HFFc6 (cell line): ENCODE results near the gene DNTT. TPM values are rescaled to one million over a fixed set of nuclear protein-coding genes. Genes with fewer than 3 reads are reported as not detected.

Experiments used
- DNase-seq: peaks from one replicate; pipeline ENCODE4 v3.0.0-alpha.2; 2018
- H3K27ac Mint-ChIP-seq: 2 replicates; pipeline ENCODE4 v1.8.0; 2020; ENCODE audit warnings: mild to moderate bottlenecking, mixed read lengths
- H3K27me3 Mint-ChIP-seq: 2 replicates; pipeline ENCODE4 v1.8.0; 2021; ENCODE audit warnings: mild to moderate bottlenecking, moderate library complexity, mixed read lengths; ENCODE audit not compliant: insufficient read depth
- H3K36me3 Mint-ChIP-seq: 2 replicates; pipeline ENCODE4 v1.8.0; 2021; ENCODE audit warnings: low read depth, mixed read lengths
- H3K4me1 Mint-ChIP-seq: 2 replicates; pipeline ENCODE4 v1.8.0; 2020; ENCODE audit warnings: low read depth, mixed read lengths
- H3K4me3 Mint-ChIP-seq: 2 replicates; pipeline ENCODE4 v1.8.0; 2020; ENCODE audit warnings: mild to moderate bottlenecking, moderate library complexity, mixed read lengths
- H3K9me3 Mint-ChIP-seq: 2 replicates; pipeline ENCODE4 v1.8.0; 2020; ENCODE audit warnings: mild to moderate bottlenecking, mixed read lengths
- total RNA-seq, 6 experiments: library from RNA; stranded (reverse); fragmentation: NEBNext Ultra II Directional; extraction: Animal tissue kit (Norgen Biotek cat#: 25700); gene quantifications; 2 replicates in 1 of 6; 3 replicates in 5 of 6; pipeline ENCODE4 v1.2.3, GENCODE V29; 2021
- TF ChIP-seq, protein P1 (sequence below): fragments of 200-600 bp; sonication (generic); IDR thresholded peaks from 2 replicates; pipeline ENCODE4 v1.5.0; 2021; ENCODE audit warnings: antibody characterized with exemption, mild to moderate bottlenecking

Gene DNTT
- total RNA-seq, 6 experiments from 2014 or later, result not detected

DNA sequence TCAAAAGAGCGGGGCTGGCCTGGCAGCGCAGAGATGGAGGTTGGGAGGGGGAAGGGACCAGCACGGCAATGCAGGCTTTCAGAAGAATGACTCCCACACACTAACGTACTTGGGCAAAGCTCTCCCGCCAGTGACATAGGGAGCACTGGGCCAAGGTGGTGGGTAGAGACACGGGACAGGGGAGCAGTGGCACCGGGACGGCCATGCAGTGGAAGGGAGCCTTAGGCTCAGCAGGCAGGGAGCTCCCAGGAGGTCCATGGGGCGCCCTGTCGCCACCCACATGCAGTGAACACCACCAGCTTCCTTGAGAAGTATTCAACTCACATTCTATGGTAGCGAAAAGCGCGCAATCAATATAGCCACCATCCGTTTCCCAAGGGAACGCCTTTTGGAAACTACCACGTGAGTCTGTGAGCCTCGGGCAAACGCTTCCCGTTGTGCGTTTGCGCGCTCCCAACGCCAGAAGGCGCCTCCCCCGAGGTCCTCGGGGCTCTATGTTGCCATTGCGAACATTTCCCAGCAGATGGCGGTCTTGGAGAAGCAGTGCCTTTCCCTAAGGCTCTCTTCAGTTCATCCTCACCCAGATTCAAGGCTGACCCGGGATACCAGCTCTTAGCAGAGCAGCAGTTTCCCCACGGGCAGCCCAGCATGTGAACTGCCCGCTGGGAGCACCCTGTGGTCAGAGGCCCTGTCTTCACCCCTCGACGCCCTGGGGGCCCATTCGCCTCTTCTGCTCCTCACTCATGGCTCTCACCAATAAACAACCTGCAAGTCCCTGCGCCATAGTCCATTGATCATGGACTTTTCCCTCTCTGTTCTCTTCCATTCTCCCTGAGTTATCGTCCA lies 71.0 kb downstream of the DNTT start:
- H3K27ac Mint-ChIP-seq, result no peak overlapping the region
- peak; percentile 85 for DNase-seq
- H3K36me3 Mint-ChIP-seq, result no peaks in the 10 kb centered on the region
- no peaks in the 10 kb centered on the region for H3K9me3 Mint-ChIP-seq
- peaks cover 6% of the 10 kb centered on the region for H3K27me3 Mint-ChIP-seq
- H3K4me3 Mint-ChIP-seq, result peak overlapping the region; percentile 83
- peaks cover 29% of the 10 kb centered on the region for H3K4me1 Mint-ChIP-seq
- TF ChIP-seq, protein P1, sequence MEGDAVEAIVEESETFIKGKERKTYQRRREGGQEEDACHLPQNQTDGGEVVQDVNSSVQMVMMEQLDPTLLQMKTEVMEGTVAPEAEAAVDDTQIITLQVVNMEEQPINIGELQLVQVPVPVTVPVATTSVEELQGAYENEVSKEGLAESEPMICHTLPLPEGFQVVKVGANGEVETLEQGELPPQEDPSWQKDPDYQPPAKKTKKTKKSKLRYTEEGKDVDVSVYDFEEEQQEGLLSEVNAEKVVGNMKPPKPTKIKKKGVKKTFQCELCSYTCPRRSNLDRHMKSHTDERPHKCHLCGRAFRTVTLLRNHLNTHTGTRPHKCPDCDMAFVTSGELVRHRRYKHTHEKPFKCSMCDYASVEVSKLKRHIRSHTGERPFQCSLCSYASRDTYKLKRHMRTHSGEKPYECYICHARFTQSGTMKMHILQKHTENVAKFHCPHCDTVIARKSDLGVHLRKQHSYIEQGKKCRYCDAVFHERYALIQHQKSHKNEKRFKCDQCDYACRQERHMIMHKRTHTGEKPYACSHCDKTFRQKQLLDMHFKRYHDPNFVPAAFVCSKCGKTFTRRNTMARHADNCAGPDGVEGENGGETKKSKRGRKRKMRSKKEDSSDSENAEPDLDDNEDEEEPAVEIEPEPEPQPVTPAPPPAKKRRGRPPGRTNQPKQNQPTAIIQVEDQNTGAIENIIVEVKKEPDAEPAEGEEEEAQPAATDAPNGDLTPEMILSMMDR, result peak; percentile 96

DNA sequence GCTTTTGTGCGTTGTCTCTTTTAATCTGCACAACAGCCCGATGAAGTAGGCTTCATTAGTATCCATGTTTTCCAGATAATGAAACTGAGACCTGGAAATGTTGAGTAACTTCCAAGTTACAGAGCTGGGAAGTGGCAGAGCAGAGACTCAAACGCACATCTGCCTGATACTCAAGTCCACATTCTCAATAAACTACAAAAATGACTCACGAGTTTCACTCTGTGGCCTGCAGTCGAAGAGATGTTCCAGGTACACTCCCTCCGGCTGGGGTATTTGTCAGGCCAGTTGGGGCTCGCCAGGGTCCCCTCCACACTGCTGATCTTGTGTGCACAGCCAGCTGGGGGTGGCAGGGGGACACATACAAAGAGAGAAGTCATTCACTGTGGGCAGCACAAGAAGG lies 72.2 kb downstream of the DNTT start:
- Mint-ChIP-seq H3K27me3 (peaks cover 6% of the 10 kb centered on the region), H3K4me1 (peaks cover 36% of the 10 kb centered on the region), H3K27ac (no peak overlapping the region), H3K36me3 (no peaks in the 10 kb centered on the region), H3K9me3 (no peaks in the 10 kb centered on the region), H3K4me3 (no peak overlapping the region)
- TF ChIP-seq, protein P1, result no peak
- no peak for DNase-seq

DNA sequence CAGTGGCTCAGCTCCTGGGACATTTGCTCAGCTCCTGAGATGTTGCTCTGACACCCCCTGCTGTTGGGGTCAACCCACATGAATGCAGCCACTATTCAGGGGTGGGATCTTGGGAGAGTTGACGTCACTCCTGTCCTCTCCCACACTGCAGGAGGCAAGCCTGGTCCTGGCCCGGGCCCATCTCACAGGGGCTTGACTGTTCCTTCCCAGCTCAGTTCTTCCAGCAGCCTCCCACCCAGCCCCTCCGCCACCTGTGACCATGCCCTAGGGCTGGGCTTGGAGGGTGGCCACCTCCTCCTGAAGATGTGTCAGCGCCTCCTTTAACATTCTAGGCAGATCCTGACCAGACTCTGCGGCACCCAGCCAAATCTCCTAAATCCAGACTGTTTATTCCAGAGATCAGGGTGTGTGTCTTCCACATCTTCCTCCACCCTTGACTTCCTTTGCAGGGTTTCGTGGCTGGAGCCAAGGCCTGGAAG lies 73.6 kb downstream of the DNTT start:
- Mint-ChIP-seq H3K4me1 (peaks cover 39% of the 10 kb centered on the region), H3K9me3 (no peaks in the 10 kb centered on the region), H3K36me3 (no peaks in the 10 kb centered on the region), H3K27me3 (peaks cover 4% of the 10 kb centered on the region), H3K4me3 (no peak overlapping the region), H3K27ac (no peak overlapping the region)
- peak; percentile 13 for DNase-seq
- TF ChIP-seq, protein P1, result peak; percentile 21; the same call in 1 of the 2 replicates

DNA sequence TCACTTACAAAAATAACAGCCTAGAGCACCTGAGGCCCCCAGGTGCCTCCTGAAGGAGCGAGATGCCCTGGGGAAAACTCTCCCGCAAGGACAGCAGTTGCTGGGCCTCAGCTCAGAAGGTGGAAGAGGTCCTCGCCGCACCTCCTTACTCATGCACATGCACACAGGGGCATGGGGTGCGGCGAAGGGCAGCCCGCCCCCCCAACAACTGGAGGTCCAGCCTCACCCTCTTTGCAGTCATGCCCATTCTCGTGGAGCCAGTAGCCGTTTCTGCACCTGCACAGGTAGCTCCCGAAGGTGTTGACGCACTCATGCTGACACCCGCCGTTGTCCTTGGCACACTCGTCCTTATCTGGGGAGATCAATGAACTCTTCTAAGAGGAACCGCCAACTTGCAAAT lies 74.5 kb downstream of the DNTT start:
- H3K27me3 Mint-ChIP-seq, result peaks cover 4% of the 10 kb centered on the region

DNA sequence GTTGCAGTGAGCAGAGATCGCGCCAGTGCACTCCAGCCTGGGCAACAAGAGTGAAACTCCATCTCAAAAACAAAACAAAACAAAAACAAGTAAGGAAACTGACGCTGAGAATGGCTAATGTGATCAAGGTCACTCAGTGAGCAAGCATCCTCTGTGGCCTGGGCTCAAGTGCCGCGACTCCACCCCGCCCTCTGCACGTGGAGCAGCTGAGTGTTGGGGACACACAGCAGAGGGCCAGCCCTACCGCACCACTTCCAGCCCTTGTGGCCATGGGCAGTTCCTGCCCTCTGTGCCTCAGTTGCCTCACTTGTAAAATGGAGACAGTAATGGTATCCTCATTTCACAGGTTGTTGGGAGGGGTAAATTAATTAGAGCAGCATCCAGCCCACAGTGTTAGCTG lies 75.5 kb downstream of the DNTT start:
- Mint-ChIP-seq H3K27me3 (no peaks in the 10 kb centered on the region; the same call in none of the 2 replicates), H3K4me3 (no peak overlapping the region), H3K4me1 (peaks cover 32% of the 10 kb centered on the region), H3K9me3 (no peaks in the 10 kb centered on the region), H3K27ac (no peak overlapping the region), H3K36me3 (no peaks in the 10 kb centered on the region)
- TF ChIP-seq, protein P1, result no peak
- DNase-seq, result no peak

More for the DNA sequence above, 74.5 kb downstream of the DNTT start:
- TF ChIP-seq, protein P1, result no peak
- Mint-ChIP-seq H3K36me3 (no peaks in the 10 kb centered on the region), H3K27ac (no peak overlapping the region), H3K9me3 (no peaks in the 10 kb centered on the region), H3K4me3 (no peak overlapping the region), H3K4me1 (peaks cover 39% of the 10 kb centered on the region)
- no peak for DNase-seq
